GM12874 (cell line): ENCODE data around the gene ARPP21.

ENCODE experiments used
- TF ChIP-seq, protein P1 (sequence below): IDR thresholded peaks from 2 replicates; pipeline ENCODE4 v1.5.1; 2011; ENCODE audit warnings: low read depth, mild to moderate bottlenecking, control low read depth, low read length, moderate library complexity; ENCODE audit not compliant: insufficient read depth

ARPP21 gene

DNA sequence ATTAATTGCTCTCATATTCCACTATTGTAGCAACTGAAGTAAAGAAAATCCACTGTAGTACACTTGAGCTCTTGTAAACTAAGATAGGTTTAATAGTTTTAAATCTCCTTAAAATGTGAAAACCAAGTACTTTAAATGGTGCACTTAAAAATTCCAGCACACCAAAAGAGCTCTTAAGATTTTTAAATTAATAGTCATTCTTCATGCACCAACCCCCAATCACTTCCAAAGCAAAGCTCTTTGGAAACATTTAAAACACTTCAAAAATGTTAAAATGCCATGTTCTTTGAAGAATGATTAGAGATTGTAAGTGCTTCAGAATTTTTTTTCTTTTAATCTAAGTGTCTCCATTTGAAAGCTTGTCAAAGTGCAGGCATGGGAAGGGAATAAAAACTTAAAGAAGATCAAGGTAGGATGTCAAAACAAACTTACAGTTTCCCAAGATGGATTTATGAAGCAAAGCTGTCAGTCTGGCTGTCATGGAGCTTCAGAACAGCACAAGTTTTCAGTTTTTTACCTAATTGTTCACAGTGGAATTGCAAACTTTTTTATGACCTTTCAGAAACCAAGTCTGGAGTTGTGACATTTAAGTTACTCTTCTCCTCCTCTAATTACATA lies 84.3 kb downstream of the ARPP21 start:
- TF ChIP-seq, protein P1, sequence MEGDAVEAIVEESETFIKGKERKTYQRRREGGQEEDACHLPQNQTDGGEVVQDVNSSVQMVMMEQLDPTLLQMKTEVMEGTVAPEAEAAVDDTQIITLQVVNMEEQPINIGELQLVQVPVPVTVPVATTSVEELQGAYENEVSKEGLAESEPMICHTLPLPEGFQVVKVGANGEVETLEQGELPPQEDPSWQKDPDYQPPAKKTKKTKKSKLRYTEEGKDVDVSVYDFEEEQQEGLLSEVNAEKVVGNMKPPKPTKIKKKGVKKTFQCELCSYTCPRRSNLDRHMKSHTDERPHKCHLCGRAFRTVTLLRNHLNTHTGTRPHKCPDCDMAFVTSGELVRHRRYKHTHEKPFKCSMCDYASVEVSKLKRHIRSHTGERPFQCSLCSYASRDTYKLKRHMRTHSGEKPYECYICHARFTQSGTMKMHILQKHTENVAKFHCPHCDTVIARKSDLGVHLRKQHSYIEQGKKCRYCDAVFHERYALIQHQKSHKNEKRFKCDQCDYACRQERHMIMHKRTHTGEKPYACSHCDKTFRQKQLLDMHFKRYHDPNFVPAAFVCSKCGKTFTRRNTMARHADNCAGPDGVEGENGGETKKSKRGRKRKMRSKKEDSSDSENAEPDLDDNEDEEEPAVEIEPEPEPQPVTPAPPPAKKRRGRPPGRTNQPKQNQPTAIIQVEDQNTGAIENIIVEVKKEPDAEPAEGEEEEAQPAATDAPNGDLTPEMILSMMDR = no peak

DNA sequence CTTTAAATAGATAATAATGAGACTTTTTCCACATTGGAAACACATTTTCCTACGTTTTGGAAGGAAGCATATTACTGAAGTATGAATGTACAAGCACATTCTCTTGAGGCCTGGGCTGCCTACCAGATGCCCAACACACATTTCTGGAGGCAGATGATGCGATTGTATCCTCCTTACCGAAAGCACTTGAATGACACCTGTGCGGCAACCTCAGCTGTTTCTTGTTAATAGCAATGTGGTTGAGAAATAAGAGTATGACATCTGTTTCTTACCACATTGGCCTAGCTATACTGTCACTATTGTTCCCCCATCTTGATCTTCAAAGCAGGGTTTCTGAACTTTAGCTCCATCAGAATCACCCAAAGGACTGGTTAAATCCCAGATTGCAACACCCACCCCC lies 84.8 kb downstream of the ARPP21 start:
- TF ChIP-seq, protein P1 = no peak

DNA sequence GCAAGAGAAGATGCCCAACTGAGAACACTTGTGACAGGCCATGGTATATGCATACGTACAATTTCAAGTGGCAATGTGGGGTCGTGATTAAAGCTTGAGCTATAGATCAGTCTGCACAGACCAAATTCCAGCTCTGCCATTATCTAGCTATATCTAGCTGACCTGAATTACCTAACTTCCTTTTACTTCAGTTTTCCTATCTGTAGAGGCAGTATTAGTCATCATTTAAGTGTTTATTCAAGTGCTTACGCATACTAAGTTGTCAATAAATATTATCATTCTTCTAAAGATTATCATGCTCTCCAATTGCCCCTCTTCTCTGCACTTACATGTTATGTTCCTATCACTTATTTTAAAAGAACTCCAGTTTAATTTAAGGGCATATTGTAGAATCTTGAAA lies 87.9 kb downstream of the ARPP21 start:
- TF ChIP-seq, protein P1 = no peak

DNA sequence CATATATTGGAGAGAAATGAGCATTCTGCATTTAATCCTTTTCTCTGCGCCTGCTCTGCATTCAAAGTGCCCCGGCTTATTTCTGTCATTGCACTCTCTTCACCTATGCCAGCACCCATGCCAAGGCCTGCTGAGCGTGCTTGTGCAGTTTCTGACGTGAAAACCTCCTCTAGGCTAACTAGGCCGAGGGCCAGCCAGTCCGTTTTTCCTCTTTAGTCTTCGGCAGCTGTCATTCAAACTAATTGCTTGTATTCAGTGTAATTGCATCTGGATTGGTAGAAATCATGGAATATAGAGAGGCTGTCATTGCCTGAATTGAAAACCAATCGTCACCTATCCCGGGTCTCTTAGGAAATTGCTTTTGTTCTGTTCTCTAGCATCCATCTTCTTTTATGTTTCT lies 94.0 kb downstream of the ARPP21 start:
- TF ChIP-seq, protein P1 = no peak

DNA sequence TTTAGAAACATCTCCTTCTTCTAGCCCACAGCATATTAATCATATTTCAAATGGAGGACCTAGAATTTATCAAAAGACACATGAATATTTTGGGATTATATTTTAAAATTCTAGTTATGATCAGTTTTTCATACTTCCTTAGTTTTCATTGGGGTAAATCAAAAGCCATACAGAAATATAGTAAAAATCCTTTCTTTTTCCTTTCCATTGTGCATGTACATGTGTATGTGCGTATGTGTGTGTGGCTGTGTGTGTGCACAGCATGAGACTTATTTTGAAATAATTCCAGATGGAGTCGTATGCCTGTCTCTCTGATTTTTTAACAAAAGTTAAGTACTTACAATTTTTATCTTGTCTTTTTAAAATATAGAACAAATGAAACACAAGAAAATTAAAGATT lies 94.5 kb downstream of the ARPP21 start:
- TF ChIP-seq, protein P1 = no peak

DNA sequence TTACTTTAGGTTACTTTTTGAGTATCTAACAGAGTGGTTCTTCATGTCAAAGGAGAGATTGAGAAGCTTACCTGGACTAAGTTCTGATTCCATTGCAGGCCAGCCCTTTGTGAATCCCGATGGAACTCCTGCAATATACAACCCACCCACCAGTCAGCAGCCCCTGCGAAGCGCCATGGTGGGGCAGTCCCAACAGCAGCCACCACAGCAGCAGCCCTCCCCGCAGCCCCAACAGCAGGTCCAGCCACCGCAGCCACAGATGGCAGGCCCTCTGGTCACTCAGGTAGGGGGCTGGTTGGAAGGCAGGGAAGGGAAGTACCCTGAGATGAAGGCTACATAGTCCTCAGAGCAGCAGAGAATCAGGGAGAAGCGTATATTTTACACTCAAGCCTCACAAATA lies 97.8 kb downstream of the ARPP21 start:
- TF ChIP-seq, protein P1 = no peak

DNA sequence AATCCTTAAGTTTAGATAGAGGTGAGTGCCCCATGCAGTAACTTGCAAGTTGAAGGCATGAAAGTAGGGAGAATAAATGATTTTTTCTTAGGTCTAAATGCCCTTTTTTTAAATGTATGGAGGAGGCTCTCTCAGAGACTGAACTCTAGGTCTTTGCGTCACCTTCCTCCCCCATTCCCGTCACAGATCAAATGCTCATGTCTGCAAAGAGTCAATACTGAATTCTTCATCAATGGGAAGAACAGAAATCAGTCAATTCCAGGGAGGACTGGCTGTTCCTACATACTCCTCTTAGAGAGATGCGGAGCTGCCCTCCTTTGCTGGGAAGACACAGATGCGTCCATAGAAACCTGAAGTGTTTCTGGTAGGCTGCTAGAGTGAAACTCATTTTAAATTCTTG lies 98.2 kb downstream of the ARPP21 start:
- TF ChIP-seq, protein P1 = no peak
